Measurements from ENCODE around the gene SLC51B. TPM values are rescaled to one million over a fixed set of nuclear protein-coding genes. Genes with fewer than 3 reads are reported as not detected.

SLC51B gene
- total RNA-seq, 6 experiments from 2014 or later, result 0.32 to 10.1 (median 2.7) TPM

GRCh38 chr15:65084500-65085206, 39.5 kb downstream of the SLC51B start:
- Histone ChIP-seq H3K4me3 (no peak overlapping the region), H3K4me1 (peaks cover 0 to 59% (median 13%) of the 10 kb centered on the region in 4 donors), H3K27me3 (no peaks in the 10 kb centered on the region), H3K36me3 (no peaks in the 10 kb centered on the region), H3K9me3 (no peaks in the 10 kb centered on the region), H3K27ac (peak overlapping the region in 2 of 3 donors; percentile 7 to 99)
- TF ChIP-seq POLR2A (IDR thresholded peaks at IDR 0.05), result no peak
- TF ChIP-seq, protein P1, sequence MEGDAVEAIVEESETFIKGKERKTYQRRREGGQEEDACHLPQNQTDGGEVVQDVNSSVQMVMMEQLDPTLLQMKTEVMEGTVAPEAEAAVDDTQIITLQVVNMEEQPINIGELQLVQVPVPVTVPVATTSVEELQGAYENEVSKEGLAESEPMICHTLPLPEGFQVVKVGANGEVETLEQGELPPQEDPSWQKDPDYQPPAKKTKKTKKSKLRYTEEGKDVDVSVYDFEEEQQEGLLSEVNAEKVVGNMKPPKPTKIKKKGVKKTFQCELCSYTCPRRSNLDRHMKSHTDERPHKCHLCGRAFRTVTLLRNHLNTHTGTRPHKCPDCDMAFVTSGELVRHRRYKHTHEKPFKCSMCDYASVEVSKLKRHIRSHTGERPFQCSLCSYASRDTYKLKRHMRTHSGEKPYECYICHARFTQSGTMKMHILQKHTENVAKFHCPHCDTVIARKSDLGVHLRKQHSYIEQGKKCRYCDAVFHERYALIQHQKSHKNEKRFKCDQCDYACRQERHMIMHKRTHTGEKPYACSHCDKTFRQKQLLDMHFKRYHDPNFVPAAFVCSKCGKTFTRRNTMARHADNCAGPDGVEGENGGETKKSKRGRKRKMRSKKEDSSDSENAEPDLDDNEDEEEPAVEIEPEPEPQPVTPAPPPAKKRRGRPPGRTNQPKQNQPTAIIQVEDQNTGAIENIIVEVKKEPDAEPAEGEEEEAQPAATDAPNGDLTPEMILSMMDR (IDR thresholded peaks at IDR 0.05), result no peak
- ATAC-seq (peak; percentile 14 to 59 (median 27)), DNase-seq (peak in 2 of 3 donors; percentile 64 to 80)
- intact Hi-C loops (cut with DNase I), result no loop called here
- 55% methylated on average over 4 of the region's 7 CpGs for WGBS (ENCODE audit: insufficient coverage, low coverage, low lambda C conversion rate, missing lambda C conversion rate)

DNA sequence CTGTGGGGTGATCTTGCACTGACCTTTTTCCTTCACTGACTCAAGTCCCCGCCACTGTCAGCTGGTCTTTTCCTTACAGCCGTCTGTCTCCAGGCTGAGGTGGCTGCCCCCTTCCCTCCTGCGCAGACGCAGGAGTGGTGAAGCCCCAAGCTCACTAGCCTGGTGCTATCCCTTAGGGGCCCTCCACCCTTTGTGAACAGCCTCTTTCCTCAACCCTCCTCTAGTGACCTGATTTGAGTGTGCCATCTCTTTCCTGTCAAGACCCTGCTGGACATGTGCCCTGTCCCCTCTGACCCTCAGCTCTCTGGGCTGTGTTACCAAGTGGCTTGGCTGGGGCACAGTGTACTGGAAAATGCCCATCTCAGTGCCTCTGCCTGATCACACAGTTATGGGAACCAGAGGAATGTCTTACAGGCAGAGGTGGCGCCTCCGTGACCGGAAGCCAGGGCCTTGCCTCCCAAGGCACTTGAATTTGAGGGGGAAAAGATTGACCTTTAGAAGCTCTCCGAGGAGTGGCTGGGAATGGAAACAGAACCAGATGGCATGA, 40.1 kb downstream of the SLC51B start:
- no peaks in the 10 kb centered on the region for H3K9me3 ChIP-seq
- H3K27me3 ChIP-seq, result no peaks in the 10 kb centered on the region
- DNase-seq (no peak), ATAC-seq (no peak)
- intact Hi-C loops (cut with DNase I), result no loop called here
- peaks cover 0 to 65% (median 16%) of the 10 kb centered on the region in 4 donors for H3K4me1 ChIP-seq
- WGBS (ENCODE audit: insufficient coverage, low coverage, low lambda C conversion rate, missing lambda C conversion rate), result 76% methylated on average over 5 of the region's 8 CpGs
- H3K4me3 ChIP-seq, result no peak overlapping the region
- peak overlapping the region in 1 of 3 donors; percentile 99 for H3K27ac ChIP-seq
- no peaks in the 10 kb centered on the region for H3K36me3 ChIP-seq
- TF ChIP-seq, protein P1 (IDR thresholded peaks at IDR 0.05), result no peak
- no peak for TF ChIP-seq POLR2A (IDR thresholded peaks at IDR 0.05)

DNA sequence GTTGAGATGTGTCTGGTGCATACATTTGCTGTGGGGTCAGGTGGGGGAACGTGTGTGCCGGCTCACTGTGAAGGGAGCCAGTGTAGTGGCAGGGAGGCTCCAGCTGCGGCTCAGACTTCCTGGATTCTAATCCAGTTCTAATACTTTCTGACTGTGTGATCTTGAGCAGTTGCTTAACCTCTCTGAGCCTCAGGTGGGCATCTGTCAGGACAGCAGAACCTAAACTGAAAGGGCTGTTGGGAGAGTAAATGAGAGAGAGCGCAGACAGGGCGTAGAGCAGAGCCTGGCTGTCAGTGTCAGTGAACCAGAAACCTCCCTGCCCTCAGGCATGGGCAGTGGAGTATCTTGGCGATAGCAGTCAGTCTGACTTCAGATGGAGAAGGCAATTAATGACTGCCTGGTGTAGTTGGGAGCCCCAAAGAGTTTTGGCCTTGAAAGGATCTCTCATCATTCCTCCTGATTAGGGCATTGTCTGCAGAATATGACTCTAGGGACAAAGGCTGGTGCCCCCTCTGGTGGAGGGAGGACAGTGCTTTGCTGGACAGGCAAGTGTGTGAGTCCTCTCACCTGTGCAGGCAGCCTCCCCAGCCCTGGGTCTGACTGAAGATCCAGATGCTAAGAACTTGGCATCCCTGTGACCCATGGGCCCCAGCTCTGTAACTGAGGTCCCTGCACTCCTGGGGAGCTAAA, 40.9 kb downstream of the SLC51B start:
- no peak overlapping the region for H3K4me3 ChIP-seq
- H3K27me3 ChIP-seq, result no peaks in the 10 kb centered on the region
- no peaks in the 10 kb centered on the region for H3K36me3 ChIP-seq
- ATAC-seq (peak in 1 of 4 donors; percentile 5), DNase-seq (no peak)
- 94% methylated on average over 2 of the region's 6 CpGs for WGBS (ENCODE audit: insufficient coverage, low coverage, low lambda C conversion rate, missing lambda C conversion rate)
- peaks cover 0 to 68% (median 16%) of the 10 kb centered on the region in 4 donors for H3K4me1 ChIP-seq
- no peaks in the 10 kb centered on the region for H3K9me3 ChIP-seq
- intact Hi-C loops (cut with DNase I), result no loop called here
- peak overlapping the region in 1 of 3 donors; percentile 99 for H3K27ac ChIP-seq
- TF ChIP-seq, protein P1 (IDR thresholded peaks at IDR 0.05), result peak; percentile 28 to 55 (median 35)
- TF ChIP-seq POLR2A (IDR thresholded peaks at IDR 0.05), result no peak

DNA sequence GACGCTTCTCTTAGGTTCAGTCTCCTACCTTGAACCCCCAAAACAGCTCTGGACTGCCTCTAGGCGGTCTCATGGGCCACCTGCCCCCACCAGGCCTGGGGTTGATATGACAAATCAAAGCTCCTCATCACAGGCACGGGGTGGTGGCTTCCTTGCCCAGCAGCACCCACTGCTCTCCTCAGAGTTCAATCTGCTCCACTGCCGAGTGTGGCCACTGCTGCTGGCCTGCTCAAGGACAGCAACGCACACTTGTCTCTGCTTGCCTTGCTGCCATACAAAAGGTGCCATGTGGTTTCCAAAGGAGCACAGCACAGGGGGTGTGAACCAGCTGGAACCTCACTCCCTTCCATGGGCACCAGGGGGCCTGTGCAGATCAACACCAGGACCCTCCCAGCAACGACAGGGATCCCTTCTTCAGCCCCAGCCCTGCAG, 41.5 kb downstream of the SLC51B start:
- no peaks in the 10 kb centered on the region for H3K36me3 ChIP-seq
- TF ChIP-seq, protein P1 (IDR thresholded peaks at IDR 0.05), result no peak
- no peak for TF ChIP-seq POLR2A (IDR thresholded peaks at IDR 0.05)
- ATAC-seq (no peak), DNase-seq (no peak)
- no peak overlapping the region for H3K4me3 ChIP-seq
- intact Hi-C loops (cut with DNase I), result no loop called here
- 40% methylated on average over 1 of the region's 6 CpGs for WGBS (ENCODE audit: insufficient coverage, low coverage, low lambda C conversion rate, missing lambda C conversion rate)
- H3K9me3 ChIP-seq, result no peaks in the 10 kb centered on the region
- H3K27ac ChIP-seq, result peak overlapping the region in 2 of 3 donors; percentile 86 to 99
- H3K4me1 ChIP-seq, result peaks cover 0 to 68% (median 16%) of the 10 kb centered on the region in 4 donors
- H3K27me3 ChIP-seq, result no peaks in the 10 kb centered on the region

All from right lobe of liver (tissue), 6 donors.